ENCODE data around the gene AP3D1.

The AP3D1 gene

GRCh38 chr19:2126879-2127518 is 24.4 kb downstream of the AP3D1 start:
- DNase-seq = no peak

DNA sequence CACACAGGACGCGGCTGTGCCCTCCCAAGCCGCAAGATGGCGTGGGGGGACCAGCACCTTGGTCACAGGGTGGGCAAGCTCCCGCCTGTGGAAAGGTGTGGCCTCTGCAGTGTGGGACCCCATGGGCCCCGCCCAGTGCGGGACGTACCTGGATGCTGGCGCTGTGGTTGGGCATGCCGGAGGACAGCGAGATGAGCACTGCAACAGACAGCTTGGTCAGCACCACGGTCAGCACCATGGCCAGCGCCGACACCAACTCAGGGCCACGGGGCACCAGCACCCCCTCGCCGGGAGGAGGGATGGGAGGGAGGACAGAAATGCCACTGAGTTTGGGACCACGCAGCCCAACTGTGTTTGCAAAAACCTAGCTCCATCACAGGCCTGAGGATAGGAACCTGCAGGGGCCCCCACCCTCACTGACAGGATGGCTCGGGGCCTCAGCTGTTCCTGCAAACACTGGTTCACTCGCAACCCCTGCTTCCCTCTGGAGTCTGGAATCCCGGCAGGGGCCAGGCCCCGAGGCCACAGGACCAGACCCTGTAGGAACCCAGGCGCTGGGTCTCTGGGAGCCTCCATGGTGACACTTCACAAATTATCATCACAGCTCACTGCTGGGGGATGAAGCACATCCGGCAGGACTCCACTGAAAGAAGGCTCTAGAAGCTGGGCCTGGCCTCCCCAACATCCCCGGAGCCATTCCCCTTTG is 27.5 kb downstream of the AP3D1 start:
- no peak for DNase-seq

DNA sequence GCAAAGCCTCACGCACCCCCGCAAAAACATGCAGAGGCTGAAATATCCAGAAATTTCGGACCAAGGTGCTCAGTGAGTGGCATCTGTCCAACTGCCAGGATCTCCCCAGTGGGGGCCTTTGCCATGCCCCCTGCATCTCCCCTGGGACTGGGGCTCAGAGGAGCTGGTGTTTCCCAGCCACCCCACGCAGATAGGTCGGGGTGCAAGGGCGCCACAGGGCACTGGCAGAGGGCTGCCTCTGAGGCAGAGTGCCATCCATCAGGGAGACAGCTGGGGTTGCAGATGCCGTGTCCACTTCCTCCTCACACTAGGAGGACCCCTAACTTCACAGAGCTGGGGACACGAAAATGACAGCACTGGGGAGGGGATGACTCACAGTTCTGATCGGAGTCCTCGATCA is 28.4 kb downstream of the AP3D1 start:
- no peak for DNase-seq

DNA sequence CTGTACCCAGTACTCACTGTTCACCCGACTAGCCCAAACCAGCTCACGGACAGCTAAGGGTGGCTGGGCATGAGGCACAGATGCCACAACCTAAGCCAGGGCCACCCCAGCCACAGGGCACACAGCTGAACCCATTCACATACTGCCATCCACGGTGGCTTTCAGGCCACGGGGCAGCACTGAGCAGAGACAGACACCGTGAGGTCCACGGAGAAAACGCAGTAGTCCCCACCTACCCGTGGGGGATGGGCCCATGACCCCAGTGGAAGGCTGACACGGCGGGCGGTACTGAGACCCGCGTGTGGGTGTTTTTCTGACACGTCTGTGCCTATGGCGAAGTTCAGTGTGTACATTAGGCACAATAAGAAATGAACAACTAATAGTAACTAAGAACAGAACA is 29.1 kb downstream of the AP3D1 start:
- no peak for DNase-seq

GRCh38 chr19:2121416-2122051 is 29.8 kb downstream of the AP3D1 start:
- DNase-seq = no peak

GRCh38 chr19:2120821-2121220 is 30.5 kb downstream of the AP3D1 start:
- DNase-seq = no peak

- no peak for DNase-seq
These were observed 31.2 kb downstream of the AP3D1 start for GRCh38 chr19:2119921-2120785.

DNA sequence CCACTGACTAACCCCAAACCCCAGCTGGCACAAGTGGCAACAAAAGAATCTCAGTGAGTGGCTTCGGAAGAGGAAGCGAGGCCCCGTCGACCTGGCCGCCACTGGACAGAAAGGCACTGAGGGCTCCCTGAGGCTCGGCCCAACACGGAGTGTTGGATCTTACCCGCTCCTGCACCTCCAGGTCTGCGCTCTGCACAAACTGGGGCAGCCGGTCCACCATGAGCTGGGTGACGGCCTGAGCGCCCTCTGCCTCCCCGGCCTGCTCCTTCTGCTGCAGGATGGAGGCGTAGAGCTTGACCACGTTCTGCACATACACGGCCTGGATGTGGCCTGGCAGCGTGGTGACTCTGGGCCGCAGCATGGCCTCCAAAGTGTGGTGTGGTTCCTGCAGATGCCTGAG is 32.9 kb downstream of the AP3D1 start:
- DNase-seq = no peak

- no peak for DNase-seq
These were observed 34.0 kb downstream of the AP3D1 start for GRCh38 chr19:2117215-2117960.

GRCh38 chr19:2116507-2116906 is 34.9 kb downstream of the AP3D1 start:
- DNase-seq = no peak

GRCh38 chr19:2115911-2116426 is 35.4 kb downstream of the AP3D1 start:
- DNase-seq = no peak

- no peak for DNase-seq
These were observed 36.0 kb downstream of the AP3D1 start for GRCh38 chr19:2115324-2115723.

DNA sequence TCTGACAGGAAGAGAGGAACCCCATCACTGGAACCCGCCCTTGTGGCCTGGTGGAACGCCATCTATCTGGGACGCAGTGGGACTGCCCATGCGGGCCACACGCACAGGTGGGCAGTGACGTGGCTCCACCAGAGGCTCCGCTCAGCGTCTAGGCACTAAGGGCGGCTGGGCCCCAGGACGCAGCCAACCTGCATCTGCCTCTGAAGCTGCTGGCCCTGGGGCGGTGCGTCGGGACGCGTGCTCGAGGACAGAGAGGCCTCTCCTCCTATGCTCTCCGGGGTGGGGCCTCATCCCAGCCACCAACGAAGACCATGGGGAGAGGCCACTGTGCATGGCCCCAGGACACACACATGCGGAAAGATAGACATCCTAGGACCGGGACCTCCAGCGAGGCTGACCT is 36.5 kb downstream of the AP3D1 start:
- DNase-seq = no peak

DNA sequence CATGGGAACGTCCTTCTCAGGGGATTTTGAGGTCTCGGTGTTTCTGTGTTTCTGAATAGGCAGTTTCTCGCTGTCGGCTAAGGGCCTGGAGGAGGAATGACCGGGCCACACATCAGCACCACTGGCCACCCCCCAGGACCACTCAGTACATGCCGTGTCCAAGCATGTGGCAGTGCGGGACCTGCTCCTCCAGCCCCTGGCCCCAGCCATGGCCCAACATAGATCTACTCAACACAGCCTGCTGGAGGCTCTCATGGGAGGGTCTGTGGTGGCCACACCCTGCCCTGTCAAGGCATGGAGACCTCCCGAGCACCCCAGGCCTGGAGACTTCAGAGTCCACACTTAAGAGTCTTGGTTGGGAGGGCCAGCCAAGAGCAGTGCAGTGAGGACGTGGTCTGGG is 37.1 kb downstream of the AP3D1 start:
- no peak for DNase-seq

DNA sequence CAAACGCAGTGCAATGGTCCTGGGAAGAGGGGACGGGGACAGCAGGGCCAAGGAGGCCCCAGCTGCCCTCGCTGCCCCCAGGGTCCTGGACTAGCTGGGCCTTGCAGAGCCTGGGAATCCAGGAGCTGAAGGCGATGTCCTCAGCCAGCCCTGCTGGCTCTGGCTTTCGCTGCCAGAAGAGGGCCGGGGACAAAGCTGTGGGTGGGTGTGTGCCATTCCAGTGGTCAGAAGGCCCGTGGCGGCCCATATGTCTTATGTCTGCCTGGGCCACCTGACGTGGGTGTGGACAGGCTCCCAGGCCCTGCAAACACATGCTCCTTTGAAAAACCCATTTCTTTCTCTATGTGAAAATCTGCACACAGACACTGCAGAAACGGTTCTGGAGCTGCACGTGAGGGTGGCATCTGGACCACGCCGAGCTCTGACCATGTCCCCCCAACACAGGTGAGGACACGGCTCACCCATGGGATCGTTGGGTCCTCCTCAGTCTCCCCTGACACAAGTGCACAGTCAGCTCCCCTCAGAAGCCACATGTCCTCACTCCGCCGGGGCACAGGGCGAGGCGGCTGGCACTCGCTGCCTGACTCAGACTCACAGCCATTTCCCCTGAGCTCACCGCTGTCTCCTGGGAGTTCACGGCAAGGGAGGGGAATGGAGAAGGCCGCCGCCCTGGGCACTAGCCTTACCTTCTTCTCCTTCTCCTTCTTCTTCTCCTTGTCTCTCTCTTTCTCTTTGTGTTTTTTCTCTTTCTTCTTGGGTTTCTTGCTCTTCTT is 37.7 kb downstream of the AP3D1 start:
- no peak for DNase-seq

GRCh38 chr19:2112516-2113320 is 38.6 kb downstream of the AP3D1 start:
- DNase-seq = no peak

DNA sequence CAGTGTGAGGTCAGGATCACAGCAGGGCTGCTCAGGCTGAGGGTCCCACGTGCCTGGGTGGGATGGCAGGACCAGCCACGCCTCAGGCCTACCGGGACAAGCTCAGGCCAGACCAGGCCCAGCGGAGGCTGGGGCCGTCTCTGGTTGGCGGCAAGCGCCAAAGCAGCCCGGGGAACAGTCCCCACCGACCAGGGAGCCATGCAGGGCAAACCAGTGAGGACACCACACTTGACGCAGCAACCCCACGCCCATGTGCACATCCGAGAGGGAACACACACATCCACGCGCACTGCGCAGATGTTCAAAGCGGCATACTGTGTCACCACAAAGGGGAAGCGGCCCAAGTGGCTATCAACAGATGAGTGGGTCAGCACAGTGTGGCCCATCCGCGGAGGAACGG is 39.5 kb downstream of the AP3D1 start:
- DNase-seq = no peak

GRCh38 chr19:2111425-2111824 is 39.9 kb downstream of the AP3D1 start:
- no peak for DNase-seq

DNA sequence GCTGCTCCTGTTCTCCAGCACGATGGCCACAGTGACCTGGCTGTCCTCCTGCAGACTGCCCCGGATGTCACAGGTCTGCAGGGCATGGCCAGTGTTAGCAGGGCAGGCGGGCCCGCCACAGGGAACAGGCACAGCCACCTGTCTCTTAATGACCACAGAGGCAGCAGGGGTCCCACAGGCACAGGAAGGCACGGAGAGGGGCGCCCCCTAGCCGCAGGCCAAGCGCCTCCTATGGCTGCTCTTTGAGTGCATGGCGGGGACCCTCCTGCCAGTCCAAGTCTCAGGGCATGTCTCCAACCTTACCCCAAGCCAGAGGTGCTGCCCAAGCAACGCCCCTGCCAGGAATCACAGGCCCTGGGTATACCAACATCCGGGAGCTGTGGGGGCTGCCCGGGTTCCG is 40.5 kb downstream of the AP3D1 start:
- DNase-seq = no peak

- DNase-seq = no peak
These were observed 42.1 kb downstream of the AP3D1 start for GRCh38 chr19:2109046-2109864.

Data from NCI-H187 (cell line).